ENCODE results near the gene ARNT2. TPM values are rescaled to one million over a fixed set of nuclear protein-coding genes. Genes with fewer than 3 reads are reported as not detected.

Gene ARNT2
- total and polyA plus RNA-seq, 2 experiments from 2014 or later = 4.6 to 11.6 TPM

- TF ChIP-seq REST (IDR thresholded peaks at IDR 0.05; ENCODE audit: unreplicated experiment) (no peak), CTCF (conservative IDR thresholded peaks at IDR 0.05; ENCODE audit: low read depth in 2 of 2) (no peak), CREB1 (CRISPR knock-in tag; IDR thresholded peaks at IDR 0.05; ENCODE audit: low read depth) (no peak)
Measured at GRCh38 chr15:80503319-80503952, 99.3 kb downstream of the ARNT2 start (continued).

- Histone ChIP-seq H3K9me2 (ENCODE audit: insufficient read depth) (peaks cover 9% of the 10 kb centered on the region; the same call in 1 of the 2 replicates), H3K79me2 (replicated peaks; ENCODE audit: insufficient read depth) (no peaks in the 10 kb centered on the region), H3F3A (replicated peaks; ENCODE audit: low read depth) (no peaks in the 10 kb centered on the region), H3K4me3 (no peak overlapping the region), H2AFZ (no peak overlapping the region), H3K27ac (ENCODE audit: low read depth) (no peak overlapping the region), H3K27me3 (ENCODE audit: insufficient read depth) (no peaks in the 10 kb centered on the region), H3K4me2 (no peak overlapping the region), H3K36me3 (ENCODE audit: insufficient read depth) (no peaks in the 10 kb centered on the region; the same call in 1 of the 2 replicates), H4K20me1 (replicated peaks; ENCODE audit: insufficient read depth) (no peaks in the 10 kb centered on the region), H3K4me1 (ENCODE audit: insufficient read depth) (no peaks in the 10 kb centered on the region)
- peaks cover 4% of the 10 kb centered on the region; the same call in 1 of the 3 replicates for H3K9me3 Mint-ChIP-seq
- TF ChIP-seq CTCF (conservative IDR thresholded peaks at IDR 0.05; ENCODE audit: low read depth in 2 of 2) = no peak
- no peak for TF ChIP-seq ZNF114 (CRISPR knock-in tag; IDR thresholded peaks at IDR 0.05)
- no peak for TF ChIP-seq EZH2phosphoT487 (IDR thresholded peaks at IDR 0.05; ENCODE audit: unreplicated experiment)
- TF ChIP-seq EZH2 (IDR thresholded peaks at IDR 0.05; ENCODE audit: low read depth, unreplicated experiment) = no peak
- no peak for TF ChIP-seq JUNB (IDR thresholded peaks at IDR 0.05; ENCODE audit: unreplicated experiment)
- TF ChIP-seq ZNF462 (CRISPR knock-in tag; IDR thresholded peaks at IDR 0.05) = no peak
- no peak for TF ChIP-seq STAT1 (IDR thresholded peaks at IDR 0.05; ENCODE audit: unreplicated experiment)
- no peak for TF ChIP-seq CREB1 (CRISPR knock-in tag; IDR thresholded peaks at IDR 0.05; ENCODE audit: low read depth)
- TF ChIP-seq ZNF331 (CRISPR knock-in tag; IDR thresholded peaks at IDR 0.05; ENCODE audit: low read depth) = no peak
- ATAC-seq (no peak), DNase-seq (ENCODE audit: low spot score) (no peak)
- H3K27me3 Mint-ChIP-seq (ENCODE audit: insufficient read depth, low read depth, poor library complexity) = peaks cover 6% of the 10 kb centered on the region
- peaks cover 5% of the 10 kb centered on the region for H3K36me3 Mint-ChIP-seq (ENCODE audit: low read depth)
- H3K4me3 Mint-ChIP-seq = no peak overlapping the region
- no peak overlapping the region for H3K27ac Mint-ChIP-seq
- H3K4me1 Mint-ChIP-seq = no peaks in the 10 kb centered on the region
Measured at GRCh38 chr15:80504931-80505330, 100.7 kb downstream of the ARNT2 start.
